HEK293 (cell line): ENCODE data around the gene ARHGAP10.

Experiments used
- CTCF ChIA-PET: fragments of 350-600 bp; formaldehyde crosslinking; extraction: SDS; loops from one replicate; lab custom pipeline; 2021; ENCODE audit warnings: antibody characterized with exemption; lab: Yijun Ruan, JAX
- POLR2A ChIA-PET: fragments of 300-600 bp; formaldehyde crosslinking; extraction: SDS; loops from one replicate; lab custom pipeline; 2020; ENCODE audit warnings: antibody characterized with exemption, inconsistent platforms; lab: Yijun Ruan, JAX
- H3K27ac ChIP-seq: fragments of 200-500 bp; sonication (Bioruptor generic); 2 replicates; pipeline ENCODE4 v1.5.1; 2014; ENCODE audit warnings: low read depth, low read length, control low read depth, inconsistent platforms; ENCODE audit errors: extremely low read depth
- H3K36me3 ChIP-seq, 2 experiments: fragments of 200-500 bp in 1 of 2; sonication (Bioruptor generic) in 1 of 2; 1 replicate in 1 of 2; 2 replicates in 1 of 2; pipeline ENCODE4 v1.5.1; 2014 to 2017; ENCODE audit warnings: inconsistent platforms in 2 of 2, low read length in 2 of 2; ENCODE audit not compliant: control insufficient read depth in 2 of 2, insufficient read depth in 1 of 2
- H3K4me1 ChIP-seq: fragments of 200-500 bp; sonication (Bioruptor generic); 2 replicates; pipeline ENCODE4 v1.5.1; 2014; ENCODE audit warnings: mild to moderate bottlenecking, low read length, inconsistent platforms; ENCODE audit not compliant: control insufficient read depth, insufficient read depth
- H3K4me3 ChIP-seq: 2 replicates; pipeline ENCODE4 v1.5.1; 2011; ENCODE audit warnings: low read depth, mild to moderate bottlenecking, control low read depth, low read length, moderate library complexity
- H3K9me3 ChIP-seq: fragments of 200-500 bp; sonication (Bioruptor generic); 2 replicates; pipeline ENCODE4 v1.5.1; 2014; ENCODE audit warnings: low read depth, low read length, inconsistent platforms; ENCODE audit not compliant: control insufficient read depth, insufficient read depth
- ATF2 ChIP-seq: fragments of 450-650 bp; formaldehyde crosslinking; IDR thresholded peaks from 2 replicates; pipeline ENCODE4 v1.5.1; 2016; ENCODE audit warnings: missing biosample characterization, missing genetic modification characterization, low read depth
- EGR2 ChIP-seq: fragments of 450-650 bp; formaldehyde crosslinking; IDR thresholded peaks from 2 replicates; pipeline ENCODE4 v1.5.1; 2016; ENCODE audit warnings: low read depth, missing biosample characterization, missing genetic modification characterization
- GLI2 ChIP-seq: fragments of 450-650 bp; formaldehyde crosslinking; IDR thresholded peaks from 2 replicates; pipeline ENCODE4; 2017; ENCODE audit warnings: missing biosample characterization, missing genetic modification characterization, low read depth, borderline replicate concordance
- IKZF3 ChIP-seq: fragments of 450-650 bp; IDR thresholded peaks from 2 replicates; pipeline ENCODE4 v1.5.0; 2018; ENCODE audit warnings: missing biosample characterization, mild to moderate bottlenecking, missing genetic modification characterization, moderate library complexity
- OSR2 ChIP-seq: fragments of 450-650 bp; formaldehyde crosslinking; IDR thresholded peaks from 2 replicates; pipeline ENCODE4 v1.5.1; 2016; ENCODE audit warnings: missing biosample characterization, missing genetic modification characterization
- ZBTB8A ChIP-seq: fragments of 450-650 bp; formaldehyde crosslinking; IDR thresholded peaks from 2 replicates; pipeline ENCODE4 v1.5.1; 2016; ENCODE audit warnings: missing biosample characterization, missing genetic modification characterization
- ZFHX2 ChIP-seq: fragments of 450-650 bp; formaldehyde crosslinking; conservative IDR thresholded peaks from 2 replicates; pipeline ENCODE4 v1.5.1; 2016; ENCODE audit warnings: missing biosample characterization, missing genetic modification characterization
- ZFP41 ChIP-seq: fragments of 450-650 bp; formaldehyde crosslinking; IDR thresholded peaks from 2 replicates; pipeline ENCODE4 v1.5.1; 2016; ENCODE audit warnings: missing biosample characterization, missing genetic modification characterization, borderline replicate concordance
- ZNF155 ChIP-seq: fragments of 450-650 bp; formaldehyde crosslinking; IDR thresholded peaks from 2 replicates; pipeline ENCODE4 v1.5.1; 2016; ENCODE audit warnings: missing biosample characterization, missing genetic modification characterization
- ZNF211 ChIP-seq: fragments of 450-650 bp; formaldehyde crosslinking; IDR thresholded peaks from 2 replicates; pipeline ENCODE4 v1.5.1; 2016; ENCODE audit warnings: low read depth, missing biosample characterization, missing genetic modification characterization
- ZNF433 ChIP-seq: fragments of 450-650 bp; formaldehyde crosslinking; IDR thresholded peaks from 2 replicates; pipeline ENCODE4 v1.5.1; 2016; ENCODE audit warnings: missing biosample characterization, missing genetic modification characterization, low read depth
- ZNF473 ChIP-seq: fragments of 450-650 bp; formaldehyde crosslinking; IDR thresholded peaks from 2 replicates; pipeline ENCODE4 v1.5.1; 2017; ENCODE audit warnings: missing biosample characterization, missing genetic modification characterization
- ZNF48 ChIP-seq: fragments of 450-650 bp; formaldehyde crosslinking; IDR thresholded peaks from 2 replicates; pipeline ENCODE4 v1.5.1; 2016; ENCODE audit warnings: missing biosample characterization, missing genetic modification characterization
- ZNF501 ChIP-seq: fragments of 450-650 bp; formaldehyde crosslinking; IDR thresholded peaks from 2 replicates; pipeline ENCODE4 v1.5.1; 2016; ENCODE audit warnings: missing biosample characterization, missing genetic modification characterization
- ZNF600 ChIP-seq: fragments of 450-650 bp; formaldehyde crosslinking; IDR thresholded peaks from 2 replicates; pipeline ENCODE4 v1.5.1; 2016; ENCODE audit warnings: missing biosample characterization, missing genetic modification characterization
- ZNF621 ChIP-seq: fragments of 450-650 bp; formaldehyde crosslinking; IDR thresholded peaks from 2 replicates; pipeline ENCODE4 v1.5.1; 2017; ENCODE audit warnings: missing biosample characterization, missing genetic modification characterization
- ZNF660 ChIP-seq: fragments of 450-650 bp; IDR thresholded peaks from 2 replicates; pipeline ENCODE4 v1.5.1; 2018; ENCODE audit warnings: missing biosample characterization, mild to moderate bottlenecking, missing genetic modification characterization
- ZNF701 ChIP-seq: fragments of 450-650 bp; formaldehyde crosslinking; IDR thresholded peaks from 2 replicates; pipeline ENCODE4 v1.5.1; 2016; ENCODE audit warnings: missing biosample characterization, missing genetic modification characterization
- ZNF707 ChIP-seq: fragments of 450-650 bp; formaldehyde crosslinking; IDR thresholded peaks from 2 replicates; pipeline ENCODE4 v1.5.1; 2016; ENCODE audit warnings: missing biosample characterization, missing genetic modification characterization
- ZNF792 ChIP-seq: fragments of 450-650 bp; formaldehyde crosslinking; IDR thresholded peaks from 2 replicates; pipeline ENCODE4 v1.5.1; 2016; ENCODE audit warnings: missing biosample characterization, missing genetic modification characterization
- ZSCAN23 ChIP-seq: fragments of 450-650 bp; formaldehyde crosslinking; IDR thresholded peaks from 2 replicates; pipeline ENCODE4 v1.5.1; 2016; ENCODE audit warnings: missing biosample characterization, missing genetic modification characterization
- TF ChIP-seq, protein P1 (sequence below): fragments of 450-650 bp; formaldehyde crosslinking; IDR thresholded peaks from 2 replicates; pipeline ENCODE4 v1.5.1; 2016; ENCODE audit warnings: missing biosample characterization, missing genetic modification characterization
- TF ChIP-seq, protein P2 (sequence below): fragments of 450-650 bp; formaldehyde crosslinking; IDR thresholded peaks from 2 replicates; pipeline ENCODE4 v1.5.1; 2016; ENCODE audit warnings: missing biosample characterization, missing genetic modification characterization

The ARHGAP10 gene

GRCh38 chr4:147802346-147802745 is 70.5 kb downstream of the ARHGAP10 start:
- TF ChIP-seq ZNF501 (tag by site-specific recombination) = no peak
- TF ChIP-seq OSR2 (tag by site-specific recombination) = no peak
- no peak for TF ChIP-seq ATF2 (tag by site-specific recombination)
- TF ChIP-seq ZNF473 (tag by site-specific recombination) = no peak
- no peak for TF ChIP-seq ZNF792 (tag by site-specific recombination)
- TF ChIP-seq ZNF155 = no peak
- TF ChIP-seq ZSCAN23 = no peak
- TF ChIP-seq ZNF433 = no peak
- TF ChIP-seq ZBTB8A (tag by site-specific recombination) = no peak
- no peak for TF ChIP-seq ZFP41 (tag by site-specific recombination)
- TF ChIP-seq ZNF48 (tag by site-specific recombination) = no peak
- no peak for TF ChIP-seq ZNF701 (tag by site-specific recombination)
- TF ChIP-seq, protein P1, sequence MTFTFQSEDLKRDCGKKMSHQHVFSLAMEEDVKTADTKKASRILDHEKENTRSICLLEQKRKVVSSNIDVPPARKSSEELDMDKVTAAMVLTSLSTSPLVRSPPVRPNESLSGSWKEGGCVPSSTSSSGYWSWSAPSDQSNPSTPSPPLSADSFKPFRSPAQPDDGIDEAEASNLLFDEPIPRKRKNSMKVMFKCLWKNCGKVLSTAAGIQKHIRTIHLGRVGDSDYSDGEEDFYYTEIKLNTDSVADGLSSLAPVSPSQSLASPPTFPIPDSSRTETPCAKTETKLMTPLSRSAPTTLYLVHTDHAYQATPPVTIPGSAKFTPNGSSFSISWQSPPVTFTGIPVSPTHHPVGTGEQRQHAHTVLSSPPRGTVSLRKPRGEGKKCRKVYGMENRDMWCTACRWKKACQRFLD (tag by site-specific recombination) = no peak
- no peak for TF ChIP-seq ZNF660 (tag by site-specific recombination)
- Histone ChIP-seq H3K9me3 (no peaks in the 10 kb centered on the region), H3K4me3 (no peak overlapping the region), H3K4me1 (peaks cover 15% of the 10 kb centered on the region), H3K36me3 (no peaks in the 10 kb centered on the region), H3K27ac (no peak overlapping the region)
- ChIA-PET CTCF (no interaction called here), POLR2A (no interaction called here)

GRCh38 chr4:147805946-147806345 is 74.1 kb downstream of the ARHGAP10 start:
- no peaks in the 10 kb centered on the region for H3K36me3 ChIP-seq
- no peaks in the 10 kb centered on the region for H3K9me3 ChIP-seq
- CTCF ChIA-PET = no interaction called here
- TF ChIP-seq ATF2 (tag by site-specific recombination) (no peak), ZNF621 (tag by site-specific recombination) (no peak), GLI2 (tag by site-specific recombination) (no peak), ZNF211 (tag by site-specific recombination) (no peak)
- POLR2A ChIA-PET = no interaction called here
- no peak overlapping the region for H3K4me3 ChIP-seq
- H3K27ac ChIP-seq = no peak overlapping the region
- peaks cover 11% of the 10 kb centered on the region for H3K4me1 ChIP-seq

DNA sequence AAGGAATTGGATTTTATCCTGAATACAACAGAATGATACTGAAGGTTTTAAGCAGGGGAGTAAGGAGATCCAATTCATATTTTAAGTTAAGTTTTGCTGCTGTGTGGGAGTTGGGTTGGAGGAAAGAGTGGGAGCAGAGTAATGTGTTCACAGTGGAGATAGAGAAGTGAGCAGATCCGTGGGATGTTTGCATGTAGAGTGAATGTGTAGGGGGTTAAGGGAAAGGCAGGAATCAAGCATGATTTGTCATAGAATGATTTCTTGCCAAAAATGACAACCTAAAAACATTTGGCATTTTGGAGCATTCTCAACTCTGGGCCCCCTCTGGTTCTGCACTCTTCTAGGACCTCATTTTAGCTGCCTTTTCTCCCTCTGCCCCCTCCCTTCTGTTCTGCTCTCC is 76.6 kb downstream of the ARHGAP10 start:
- POLR2A ChIA-PET = no interaction called here
- no peaks in the 10 kb centered on the region for H3K9me3 ChIP-seq
- H3K4me1 ChIP-seq = peaks cover 6% of the 10 kb centered on the region
- H3K27ac ChIP-seq = no peak overlapping the region
- CTCF ChIA-PET = no interaction called here
- no peak overlapping the region for H3K4me3 ChIP-seq
- TF ChIP-seq, protein P2, sequence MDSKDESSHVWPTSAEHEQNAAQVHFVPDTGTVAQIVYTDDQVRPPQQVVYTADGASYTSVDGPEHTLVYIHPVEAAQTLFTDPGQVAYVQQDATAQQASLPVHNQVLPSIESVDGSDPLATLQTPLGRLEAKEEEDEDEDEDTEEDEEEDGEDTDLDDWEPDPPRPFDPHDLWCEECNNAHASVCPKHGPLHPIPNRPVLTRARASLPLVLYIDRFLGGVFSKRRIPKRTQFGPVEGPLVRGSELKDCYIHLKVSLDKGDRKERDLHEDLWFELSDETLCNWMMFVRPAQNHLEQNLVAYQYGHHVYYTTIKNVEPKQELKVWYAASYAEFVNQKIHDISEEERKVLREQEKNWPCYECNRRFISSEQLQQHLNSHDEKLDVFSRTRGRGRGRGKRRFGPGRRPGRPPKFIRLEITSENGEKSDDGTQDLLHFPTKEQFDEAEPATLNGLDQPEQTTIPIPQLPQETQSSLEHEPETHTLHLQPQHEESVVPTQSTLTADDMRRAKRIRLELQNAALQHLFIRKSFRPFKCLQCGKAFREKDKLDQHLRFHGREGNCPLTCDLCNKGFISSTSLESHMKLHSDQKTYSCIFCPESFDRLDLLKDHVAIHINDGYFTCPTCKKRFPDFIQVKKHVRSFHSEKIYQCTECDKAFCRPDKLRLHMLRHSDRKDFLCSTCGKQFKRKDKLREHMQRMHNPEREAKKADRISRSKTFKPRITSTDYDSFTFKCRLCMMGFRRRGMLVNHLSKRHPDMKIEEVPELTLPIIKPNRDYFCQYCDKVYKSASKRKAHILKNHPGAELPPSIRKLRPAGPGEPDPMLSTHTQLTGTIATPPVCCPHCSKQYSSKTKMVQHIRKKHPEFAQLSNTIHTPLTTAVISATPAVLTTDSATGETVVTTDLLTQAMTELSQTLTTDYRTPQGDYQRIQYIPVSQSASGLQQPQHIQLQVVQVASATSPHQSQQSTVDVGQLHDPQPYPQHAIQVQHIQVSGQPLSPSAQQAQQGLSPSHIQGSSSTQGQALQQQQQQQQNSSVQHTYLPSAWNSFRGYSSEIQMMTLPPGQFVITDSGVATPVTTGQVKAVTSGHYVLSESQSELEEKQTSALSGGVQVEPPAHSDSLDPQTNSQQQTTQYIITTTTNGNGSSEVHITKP (tag by site-specific recombination) = peak; percentile 57
- TF ChIP-seq ZNF707 (tag by site-specific recombination) = no peak
- no peak for TF ChIP-seq IKZF3 (tag by site-specific recombination)
- peak; percentile 98 for TF ChIP-seq ZFHX2 (tag by site-specific recombination)
- TF ChIP-seq EGR2 (tag by site-specific recombination) = peak; percentile 97
- peak; percentile 26; the same call in 1 of the 2 replicates for TF ChIP-seq ZNF600 (tag by site-specific recombination)
- H3K36me3 ChIP-seq = no peaks in the 10 kb centered on the region
